DMS53 treated with DMSO at 0.1 percent for 48 hours (cell line): ENCODE measurements around the gene CFAP92.
A peak's percentile ranks its signal among the peaks of the same experiment; 100 is the strongest.
"Not testable (repeated sequence)": the region's sequence is repeated elsewhere in the genome, so short reads cannot be mapped to it uniquely, and the experiment has no call there.

Experiments used
- DNase-seq: peaks from one replicate; lab custom pipeline; 2025; ENCODE audit not compliant: unreplicated experiment; lab: John Stamatoyannopoulos, UW

Gene CFAP92

GRCh38 chr3:128907706-128908445 is 86.0 kb downstream of the CFAP92 start:
- DNase-seq, result no peak

- no peak for DNase-seq
These were observed 86.9 kb downstream of the CFAP92 start for GRCh38 chr3:128906804-128907525.

- DNase-seq, result no peak
These were observed 87.7 kb downstream of the CFAP92 start for GRCh38 chr3:128906031-128906803.

- no peak for DNase-seq
These were observed 90.4 kb downstream of the CFAP92 start for GRCh38 chr3:128903501-128903900.

- no peak for DNase-seq
These were observed 91.5 kb downstream of the CFAP92 start for GRCh38 chr3:128902426-128902825.

- DNase-seq, result no peak
These were observed 97.8 kb downstream of the CFAP92 start for GRCh38 chr3:128895843-128896697.

GRCh38 chr3:128889139-128889894 is 104.6 kb downstream of the CFAP92 start:
- DNase-seq, result no peak

- DNase-seq, result no peak
These were observed 108.9 kb downstream of the CFAP92 start for GRCh38 chr3:128884992-128885391.

- no peak for DNase-seq
These were observed 111.2 kb downstream of the CFAP92 start for GRCh38 chr3:128882719-128883118.

- no peak for DNase-seq
These were observed 112.3 kb downstream of the CFAP92 start for GRCh38 chr3:128881576-128881975.

GRCh38 chr3:128880455-128880854 is 113.4 kb downstream of the CFAP92 start:
- not testable (repeated sequence) for DNase-seq

- DNase-seq, result no peak
These were observed 113.9 kb downstream of the CFAP92 start for GRCh38 chr3:128879991-128880390.

GRCh38 chr3:128879125-128879969 is 114.5 kb downstream of the CFAP92 start, which contains the start of gene ACAD9:
TSS of gene ACAD9 (plus strand) at chr3:128879620. CDS start at chr3:128879692, 72 bp downstream.
- peak; percentile 75 for DNase-seq

- peak; percentile 4 for DNase-seq
These were observed 115.2 kb downstream of the CFAP92 start for GRCh38 chr3:128878556-128879124.

- DNase-seq, result no peak
These were observed 115.8 kb downstream of the CFAP92 start for GRCh38 chr3:128878011-128878457.

GRCh38 chr3:128875556-128876120 is 118.2 kb downstream of the CFAP92 start:
- DNase-seq, result no peak

- no peak for DNase-seq
These were observed 119.2 kb downstream of the CFAP92 start for GRCh38 chr3:128874481-128875180.
